Upper lobe of left lung (tissue), 6 donors: ENCODE measurements around the gene MIA. TPM values are rescaled to one million over a fixed set of nuclear protein-coding genes. Genes with fewer than 3 reads are reported as not detected.

ENCODE experiments used
- ATAC-seq, 2 donors: fragments of 200-7000 bp; cut with Tn5 transposase; one replicate each; pipeline ENCODE4 v1.9.1; 2022; ENCODE audit warnings: mild to moderate bottlenecking in 2 of 2, moderate library complexity in 2 of 2; ENCODE audit not compliant: low FRiP score in 2 of 2
- DNase-seq, 2 donors: peaks; one replicate each; pipeline ENCODE4 v3.0.0-alpha.2; 2019 to 2020
- H3K27ac ChIP-seq, 4 donors: fragments of 200-600 bp; sonication (generic); one replicate each; pipeline ENCODE4 v1.5.1; 2016 to 2019
- H3K27me3 ChIP-seq, 4 donors: fragments of 200-600 bp; sonication (generic); one replicate each; pipeline ENCODE4 v1.5.1; 2017 to 2019
- H3K36me3 ChIP-seq, 4 donors: fragments of 200-600 bp; sonication (generic); one replicate each; pipeline ENCODE4 v1.5.1; 2016 to 2019
- H3K4me1 ChIP-seq, 4 donors: fragments of 200-600 bp; sonication (generic); one replicate each; pipeline ENCODE4 v1.5.1; 2018 to 2019
- H3K4me3 ChIP-seq, 4 donors: fragments of 200-600 bp; sonication (generic); one replicate each; pipeline ENCODE4 v1.5.1; 2017 to 2019; ENCODE audit warnings: mild to moderate bottlenecking in 2 of 4, moderate library complexity in 1 of 4
- H3K9me3 ChIP-seq, 4 donors: fragments of 200-600 bp; sonication (generic); one replicate each; pipeline ENCODE4 v1.5.1; 2018 to 2019
- CTCF ChIP-seq, 6 experiments: fragments of 450-650 bp in 4 of 6; fragments of 200-600 bp in 2 of 6; sonication (generic) in 2 of 6; IDR thresholded peaks; one replicate each; pipeline ENCODE4 v1.5.1; 2016 to 2019; ENCODE audit warnings: antibody characterized with exemption in 6 of 6
- EP300 ChIP-seq, 4 donors: sonication (generic); formaldehyde crosslinking; IDR thresholded peaks; one replicate each; pipeline ENCODE4 v1.5.1; 2017; ENCODE audit warnings: antibody characterized with exemption in 4 of 4, control low read depth in 2 of 4
- POLR2A ChIP-seq, 4 donors: fragments of 450-650 bp; IDR thresholded peaks; one replicate each; pipeline ENCODE4 v1.5.1; 2016 to 2017; ENCODE audit warnings: antibody characterized with exemption in 4 of 4, mild to moderate bottlenecking in 2 of 4
- POLR2AphosphoS5 ChIP-seq, 2 donors: sonication (generic); formaldehyde crosslinking; IDR thresholded peaks; one replicate each; pipeline ENCODE4 v1.5.1; 2017; ENCODE audit warnings: antibody characterized with exemption in 2 of 2
- WGBS, 2 donors: methylation state at CpG; one replicate each; pipeline ENCODE4 v1.1.5; 2017 to 2018; 5-methylcytosine and 5-hydroxymethylcytosine counted together
- total RNA-seq, 6 donors: library from RNA; depleted of rRNA in 4 of 6; stranded (reverse); fragments of >200 nt in 4 of 6; gene quantifications; one replicate each; pipeline versions ENCODE4 v1.1.0 to v1.2.1, GENCODE V29; 2016 to 2021
- donor health status: DM: no; HTN: no; CAD: no; lungs with moderate emphysema.
- donor health status: DM: no; HTN: yes; CAD: no; lungs with severe emphysema.

MIA gene
- total RNA-seq, 6 donors from 2014 or later = 1.2 to 5.2 (median 2.1) TPM; not detected in 3

- TF ChIP-seq POLR2A (IDR thresholded peaks at IDR 0.05) (no peak), CTCF (IDR thresholded peaks at IDR 0.05) (no peak), EP300 (IDR thresholded peaks at IDR 0.05) (no peak), POLR2AphosphoS5 (IDR thresholded peaks at IDR 0.05) (no peak)
- Histone ChIP-seq H3K36me3 (peaks cover 4 to 30% (median 14%) of the 10 kb centered on the region in 4 donors), H3K27ac (peak overlapping the region; percentile 85 to 99 (median 93)), H3K27me3 (no peaks in the 10 kb centered on the region), H3K4me3 (peak overlapping the region in 2 of 4 donors; percentile 97 to 99), H3K4me1 (peaks cover 32 to 44% (median 40%) of the 10 kb centered on the region in 4 donors), H3K9me3 (no peaks in the 10 kb centered on the region)
- 97 to 98% methylated on average over 12 to 14 of the region's 14 CpGs for WGBS, 2 donors
- no peak for ATAC-seq
- DNase-seq = no peak
These were observed 22.0 kb downstream of the MIA start for GRCh38 chr19:40797166-40797962.

GRCh38 chr19:40797963-40798682 is 22.8 kb downstream of the MIA start:
- H3K27me3 ChIP-seq = no peaks in the 10 kb centered on the region
- WGBS, 2 donors = 8 to 15% methylated on average over 16 to 28 of the region's 28 CpGs
- H3K9me3 ChIP-seq = no peaks in the 10 kb centered on the region
- peaks cover 36 to 44% (median 42%) of the 10 kb centered on the region in 4 donors for H3K4me1 ChIP-seq
- TF ChIP-seq EP300 (IDR thresholded peaks at IDR 0.05) (no peak), CTCF (IDR thresholded peaks at IDR 0.05) (peak in 5 of 6 experiments; percentile 29 to 47 (median 40)), POLR2AphosphoS5 (IDR thresholded peaks at IDR 0.05) (peak in 1 of 2 donors; percentile 25), POLR2A (IDR thresholded peaks at IDR 0.05) (peak in 3 of 4 donors; percentile 26 to 50 (median 48))
- peak; percentile 40 to 77 for ATAC-seq
- H3K27ac ChIP-seq = peak overlapping the region; percentile 85 to 99 (median 93)
- peak overlapping the region in 3 of 4 donors; percentile 95 to 99 (median 97) for H3K4me3 ChIP-seq
- DNase-seq = peak; percentile 85 to 92
- peaks cover 4 to 32% (median 14%) of the 10 kb centered on the region in 4 donors for H3K36me3 ChIP-seq

- Histone ChIP-seq H3K27me3 (no peaks in the 10 kb centered on the region), H3K4me1 (peaks cover 44 to 50% (median 49%) of the 10 kb centered on the region in 4 donors), H3K4me3 (peak within 1 kb of the TSS; percentile 45 to 99 (median 96)), H3K27ac (peak within 1 kb of the TSS; percentile 93 to 99 (median 98)), H3K9me3 (no peaks in the 10 kb centered on the region), H3K36me3 (peaks cover 4 to 39% (median 15%) of the 10 kb centered on the region in 4 donors)
- TF ChIP-seq POLR2A (IDR thresholded peaks at IDR 0.05) = peak in 2 of 4 donors; percentile 63 to 81
- peak; percentile 63 to 78 for TF ChIP-seq POLR2AphosphoS5 (IDR thresholded peaks at IDR 0.05)
- TF ChIP-seq EP300 (IDR thresholded peaks at IDR 0.05) = peak in 1 of 4 donors; percentile 12
- TF ChIP-seq CTCF (IDR thresholded peaks at IDR 0.05) = peak in 1 of 6 experiments; percentile 4
- DNase-seq (peak; percentile 99 to 100), ATAC-seq (peak; percentile 95 to 96)
- WGBS, 2 donors = 0 to 1% methylated on average over 7 to 75 of the region's 110 CpGs
These were observed 23.6 kb downstream of the MIA start, which contains the start of gene EGLN2 for GRCh38 chr19:40798683-40799557. Gene EGLN2, plus strand, starts transcription at chr19:40799191. Its CDS starts 1,382 bp downstream, at chr19:40800573.
